ENCODE measurements around the gene RNF167.

RNF167 gene

GRCh38 chr17:4933646-4934045 is 6.4 kb upstream of the RNF167 start:
- no peak overlapping the region for H3K4me3 ChIP-seq (ENCODE audit: low read depth, low read length)
- H3K27me3 ChIP-seq (ENCODE audit: control insufficient read depth, insufficient read depth, low read length), result no peaks in the 10 kb centered on the region
- no peak overlapping the region for H3K9ac ChIP-seq (ENCODE audit: low read depth, low read length)
- peaks cover 24% of the 10 kb centered on the region for H3K36me3 ChIP-seq (ENCODE audit: control insufficient read depth, insufficient read depth, low read length)
- H3K9me3 ChIP-seq (ENCODE audit: control insufficient read depth, insufficient read depth, low read length), result no peaks in the 10 kb centered on the region
- H3K4me1 ChIP-seq (ENCODE audit: control insufficient read depth, insufficient read depth, low read length), result peaks cover 4% of the 10 kb centered on the region

GRCh38 chr17:4934173-4934979 is 5.7 kb upstream of the RNF167 start:
- Histone ChIP-seq H3K4me3 (ENCODE audit: low read depth, low read length) (no peak overlapping the region), H3K4me1 (ENCODE audit: control insufficient read depth, insufficient read depth, low read length) (peaks cover 9% of the 10 kb centered on the region), H3K36me3 (ENCODE audit: control insufficient read depth, insufficient read depth, low read length) (peaks cover 24% of the 10 kb centered on the region), H3K9me3 (ENCODE audit: control insufficient read depth, insufficient read depth, low read length) (no peaks in the 10 kb centered on the region), H3K9ac (ENCODE audit: low read depth, low read length) (peak overlapping the region; percentile 26), H3K27me3 (ENCODE audit: control insufficient read depth, insufficient read depth, low read length) (no peaks in the 10 kb centered on the region)

GRCh38 chr17:4935650-4936049 is 4.4 kb upstream of the RNF167 start:
- H3K9ac ChIP-seq (ENCODE audit: low read depth, low read length), result no peak overlapping the region
- peaks cover 24% of the 10 kb centered on the region for H3K36me3 ChIP-seq (ENCODE audit: control insufficient read depth, insufficient read depth, low read length)
- peaks cover 9% of the 10 kb centered on the region for H3K4me1 ChIP-seq (ENCODE audit: control insufficient read depth, insufficient read depth, low read length)
- H3K4me3 ChIP-seq (ENCODE audit: low read depth, low read length), result no peak overlapping the region
- H3K9me3 ChIP-seq (ENCODE audit: control insufficient read depth, insufficient read depth, low read length), result no peaks in the 10 kb centered on the region
- H3K27me3 ChIP-seq (ENCODE audit: control insufficient read depth, insufficient read depth, low read length), result no peaks in the 10 kb centered on the region

- no peak overlapping the region for H3K9ac ChIP-seq (ENCODE audit: low read depth, low read length)
Measured at GRCh38 chr17:4936436-4936835, 3.6 kb upstream of the RNF167 start.

GRCh38 chr17:4937553-4937952 is 2.5 kb upstream of the RNF167 start:
- no peaks in the 10 kb centered on the region for H3K9me3 ChIP-seq (ENCODE audit: control insufficient read depth, insufficient read depth, low read length)
- no peaks in the 10 kb centered on the region for H3K27me3 ChIP-seq (ENCODE audit: control insufficient read depth, insufficient read depth, low read length)
- no peak overlapping the region for H3K9ac ChIP-seq (ENCODE audit: low read depth, low read length)
- no peak overlapping the region for H3K4me3 ChIP-seq (ENCODE audit: low read depth, low read length)
- peaks cover 26% of the 10 kb centered on the region for H3K36me3 ChIP-seq (ENCODE audit: control insufficient read depth, insufficient read depth, low read length)
- peaks cover 9% of the 10 kb centered on the region for H3K4me1 ChIP-seq (ENCODE audit: control insufficient read depth, insufficient read depth, low read length)

More at GRCh38 chr17:4936436-4936835, 3.6 kb upstream of the RNF167 start:
- Histone ChIP-seq H3K27me3 (ENCODE audit: control insufficient read depth, insufficient read depth, low read length) (no peaks in the 10 kb centered on the region), H3K36me3 (ENCODE audit: control insufficient read depth, insufficient read depth, low read length) (peaks cover 24% of the 10 kb centered on the region), H3K4me1 (ENCODE audit: control insufficient read depth, insufficient read depth, low read length) (peaks cover 9% of the 10 kb centered on the region), H3K4me3 (ENCODE audit: low read depth, low read length) (no peak overlapping the region), H3K9me3 (ENCODE audit: control insufficient read depth, insufficient read depth, low read length) (no peaks in the 10 kb centered on the region)

- Histone ChIP-seq H3K36me3 (ENCODE audit: control insufficient read depth, insufficient read depth, low read length) (peaks cover 32% of the 10 kb centered on the region), H3K4me1 (ENCODE audit: control insufficient read depth, insufficient read depth, low read length) (peaks cover 9% of the 10 kb centered on the region), H3K9me3 (ENCODE audit: control insufficient read depth, insufficient read depth, low read length) (no peaks in the 10 kb centered on the region), H3K4me3 (ENCODE audit: low read depth, low read length) (no peak overlapping the region), H3K9ac (ENCODE audit: low read depth, low read length) (no peak overlapping the region), H3K27me3 (ENCODE audit: control insufficient read depth, insufficient read depth, low read length) (no peaks in the 10 kb centered on the region)
Measured at GRCh38 chr17:4938069-4938491, 2.0 kb upstream of the RNF167 start.

GRCh38 chr17:4938688-4939545 is 1.2 kb upstream of the RNF167 start:
- H3K36me3 ChIP-seq (ENCODE audit: control insufficient read depth, insufficient read depth, low read length), result peaks cover 39% of the 10 kb centered on the region
- peaks cover 5% of the 10 kb centered on the region for H3K4me1 ChIP-seq (ENCODE audit: control insufficient read depth, insufficient read depth, low read length)
- H3K9ac ChIP-seq (ENCODE audit: low read depth, low read length), result peak overlapping the region; percentile 99
- peak overlapping the region; percentile 91 for H3K4me3 ChIP-seq (ENCODE audit: low read depth, low read length)
- no peaks in the 10 kb centered on the region for H3K27me3 ChIP-seq (ENCODE audit: control insufficient read depth, insufficient read depth, low read length)
- no peaks in the 10 kb centered on the region for H3K9me3 ChIP-seq (ENCODE audit: control insufficient read depth, insufficient read depth, low read length)

GRCh38 chr17:4939546-4939795 is 597 bp upstream of the RNF167 start:
- Histone ChIP-seq H3K4me1 (ENCODE audit: control insufficient read depth, insufficient read depth, low read length) (peaks cover 7% of the 10 kb centered on the region), H3K9ac (ENCODE audit: low read depth, low read length) (peak overlapping the region; percentile 99), H3K4me3 (ENCODE audit: low read depth, low read length) (peak overlapping the region; percentile 91), H3K9me3 (ENCODE audit: control insufficient read depth, insufficient read depth, low read length) (no peaks in the 10 kb centered on the region), H3K27me3 (ENCODE audit: control insufficient read depth, insufficient read depth, low read length) (no peaks in the 10 kb centered on the region), H3K36me3 (ENCODE audit: control insufficient read depth, insufficient read depth, low read length) (peaks cover 43% of the 10 kb centered on the region)

- no peaks in the 10 kb centered on the region for H3K27me3 ChIP-seq (ENCODE audit: control insufficient read depth, insufficient read depth, low read length)
- no peaks in the 10 kb centered on the region for H3K9me3 ChIP-seq (ENCODE audit: control insufficient read depth, insufficient read depth, low read length)
- H3K4me1 ChIP-seq (ENCODE audit: control insufficient read depth, insufficient read depth, low read length), result peaks cover 7% of the 10 kb centered on the region
- H3K36me3 ChIP-seq (ENCODE audit: control insufficient read depth, insufficient read depth, low read length), result peaks cover 55% of the 10 kb centered on the region
- H3K4me3 ChIP-seq (ENCODE audit: low read depth, low read length), result peak overlapping the region; percentile 91
- peak overlapping the region; percentile 99 for H3K9ac ChIP-seq (ENCODE audit: low read depth, low read length)
Measured at GRCh38 chr17:4940555-4941318, 669 bp downstream of the RNF167 start.

- H3K4me1 ChIP-seq (ENCODE audit: control insufficient read depth, insufficient read depth, low read length), result peaks cover 10% of the 10 kb centered on the region
- H3K9ac ChIP-seq (ENCODE audit: low read depth, low read length), result peak overlapping the region; percentile 99
- H3K4me3 ChIP-seq (ENCODE audit: low read depth, low read length), result peak overlapping the region; percentile 91
- no peaks in the 10 kb centered on the region for H3K27me3 ChIP-seq (ENCODE audit: control insufficient read depth, insufficient read depth, low read length)
- H3K9me3 ChIP-seq (ENCODE audit: control insufficient read depth, insufficient read depth, low read length), result no peaks in the 10 kb centered on the region
- peaks cover 59% of the 10 kb centered on the region for H3K36me3 ChIP-seq (ENCODE audit: control insufficient read depth, insufficient read depth, low read length)
Measured at GRCh38 chr17:4941319-4941610, 1.2 kb downstream of the RNF167 start.

- peaks cover 12% of the 10 kb centered on the region for H3K4me1 ChIP-seq (ENCODE audit: control insufficient read depth, insufficient read depth, low read length)
- H3K9ac ChIP-seq (ENCODE audit: low read depth, low read length), result no peak overlapping the region
- no peak overlapping the region for H3K4me3 ChIP-seq (ENCODE audit: low read depth, low read length)
- H3K36me3 ChIP-seq (ENCODE audit: control insufficient read depth, insufficient read depth, low read length), result peaks cover 50% of the 10 kb centered on the region
- no peaks in the 10 kb centered on the region for H3K9me3 ChIP-seq (ENCODE audit: control insufficient read depth, insufficient read depth, low read length)
- no peaks in the 10 kb centered on the region for H3K27me3 ChIP-seq (ENCODE audit: control insufficient read depth, insufficient read depth, low read length)
Measured at GRCh38 chr17:4942760-4943508, 2.9 kb downstream of the RNF167 start.

All from iPS-15b (cell line).